Measurements from ENCODE around the gene RFXANK.
"Not testable (repeated sequence)": the region's sequence is repeated elsewhere in the genome, so short reads cannot be mapped to it uniquely, and the experiment has no call there.

Gene RFXANK

DNA sequence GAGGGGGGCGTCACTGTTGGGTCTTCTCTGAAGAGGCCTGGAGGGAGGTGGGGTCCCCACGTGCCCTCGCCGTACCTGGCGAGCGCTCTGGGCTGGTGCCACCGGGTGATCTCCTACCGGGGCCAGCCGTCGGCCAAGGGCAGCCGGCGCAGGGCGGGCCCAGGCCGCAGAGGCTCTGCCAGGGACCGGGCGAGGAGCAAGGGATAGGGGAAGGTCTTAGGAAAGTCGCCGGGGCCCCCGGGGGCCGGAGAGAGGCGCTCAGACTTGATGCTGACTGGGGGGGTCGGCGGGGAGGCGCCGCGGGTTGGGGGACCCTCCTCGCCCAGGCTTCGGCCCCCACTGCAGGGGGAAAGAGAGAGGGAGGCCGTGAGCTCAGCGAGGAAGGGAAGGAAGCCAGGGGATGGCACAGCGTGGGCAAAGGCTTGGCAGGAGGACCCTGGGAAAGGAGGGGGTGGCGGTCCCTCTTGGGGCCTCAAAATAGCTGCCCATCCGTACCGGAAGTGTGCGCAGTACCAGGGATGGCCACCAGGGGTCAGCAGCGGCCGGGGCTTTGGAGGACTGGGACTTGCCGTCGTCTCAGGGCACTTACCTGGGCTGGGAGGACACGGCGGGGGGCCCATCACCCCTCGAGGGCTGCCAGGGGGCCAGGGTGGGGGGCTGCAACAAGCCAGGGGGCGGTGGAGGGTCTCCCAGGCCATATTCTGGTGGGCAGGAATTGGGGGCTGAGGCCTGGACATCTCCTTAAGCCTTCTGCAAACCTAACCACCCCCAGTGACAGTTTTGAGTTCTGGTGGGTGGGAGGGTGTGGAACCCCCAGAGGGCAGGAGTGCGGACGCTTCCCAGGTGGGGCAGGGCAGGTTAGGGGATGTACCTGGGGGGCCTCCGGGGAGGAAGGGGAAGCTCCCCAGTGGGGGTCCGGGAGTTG, 46.1 kb upstream of the RFXANK start:
- H3F3A ChIP-seq (ENCODE audit: insufficient read depth, low read length), result no peaks in the 10 kb centered on the region
- H3K9me2 ChIP-seq (ENCODE audit: low read depth, low read length), result no peaks in the 10 kb centered on the region
- H2AFZ ChIP-seq (ENCODE audit: low read length), result no peak overlapping the region
- H4K20me1 ChIP-seq (ENCODE audit: insufficient read depth, low read length), result no peaks in the 10 kb centered on the region
- no peak overlapping the region for H3K27ac ChIP-seq (ENCODE audit: low read depth, low read length, poor library complexity, severe bottlenecking)
- no peaks in the 10 kb centered on the region for H3K79me2 ChIP-seq (ENCODE audit: insufficient read depth, low read length)
- H3K9ac ChIP-seq (ENCODE audit: low read length), result no peak overlapping the region
- peaks cover 10% of the 10 kb centered on the region for H3K4me1 ChIP-seq (ENCODE audit: insufficient read depth, low read length, severe bottlenecking)
- H3K27me3 ChIP-seq (ENCODE audit: insufficient read depth, low read length), result no peaks in the 10 kb centered on the region
- H3K4me3 ChIP-seq (ENCODE audit: low read depth, low read length, poor library complexity, severe bottlenecking), result no peak overlapping the region
- TF ChIP-seq, protein P1, sequence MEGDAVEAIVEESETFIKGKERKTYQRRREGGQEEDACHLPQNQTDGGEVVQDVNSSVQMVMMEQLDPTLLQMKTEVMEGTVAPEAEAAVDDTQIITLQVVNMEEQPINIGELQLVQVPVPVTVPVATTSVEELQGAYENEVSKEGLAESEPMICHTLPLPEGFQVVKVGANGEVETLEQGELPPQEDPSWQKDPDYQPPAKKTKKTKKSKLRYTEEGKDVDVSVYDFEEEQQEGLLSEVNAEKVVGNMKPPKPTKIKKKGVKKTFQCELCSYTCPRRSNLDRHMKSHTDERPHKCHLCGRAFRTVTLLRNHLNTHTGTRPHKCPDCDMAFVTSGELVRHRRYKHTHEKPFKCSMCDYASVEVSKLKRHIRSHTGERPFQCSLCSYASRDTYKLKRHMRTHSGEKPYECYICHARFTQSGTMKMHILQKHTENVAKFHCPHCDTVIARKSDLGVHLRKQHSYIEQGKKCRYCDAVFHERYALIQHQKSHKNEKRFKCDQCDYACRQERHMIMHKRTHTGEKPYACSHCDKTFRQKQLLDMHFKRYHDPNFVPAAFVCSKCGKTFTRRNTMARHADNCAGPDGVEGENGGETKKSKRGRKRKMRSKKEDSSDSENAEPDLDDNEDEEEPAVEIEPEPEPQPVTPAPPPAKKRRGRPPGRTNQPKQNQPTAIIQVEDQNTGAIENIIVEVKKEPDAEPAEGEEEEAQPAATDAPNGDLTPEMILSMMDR (IDR thresholded peaks at IDR 0.05; ENCODE audit: low read length), result peak; percentile 82
- TF ChIP-seq EZH2 (IDR thresholded peaks at IDR 0.05; ENCODE audit: borderline replicate concordance, low read length), result no peak
- H3K4me2 ChIP-seq (ENCODE audit: low read length), result no peak overlapping the region
- H3K36me3 ChIP-seq (ENCODE audit: insufficient read depth, low read length), result peaks cover 42% of the 10 kb centered on the region; the same call in 1 of the 2 replicates
- H3K9me3 ChIP-seq (ENCODE audit: low read length), result no peaks in the 10 kb centered on the region

DNA sequence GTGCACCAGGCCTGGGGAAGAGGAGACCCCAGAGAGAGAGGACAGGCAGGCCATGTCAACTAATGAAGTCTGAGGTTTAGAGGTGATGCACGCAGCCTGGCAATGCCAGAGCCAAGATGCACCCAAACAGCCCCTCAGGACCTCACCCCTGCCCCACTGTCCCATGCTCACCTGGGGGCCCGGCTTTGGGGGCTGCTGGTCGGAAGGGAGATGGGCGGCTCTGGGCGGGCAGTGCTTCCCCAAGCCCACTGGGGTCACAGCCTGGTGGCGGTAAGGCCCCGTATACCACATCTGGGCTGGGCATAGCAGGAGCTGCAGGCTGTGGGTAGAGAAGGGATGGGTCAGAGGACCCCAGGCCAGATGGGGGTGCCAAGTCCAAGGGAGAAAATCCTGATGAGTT, 45.2 kb upstream of the RFXANK start:
- H3K27ac ChIP-seq (ENCODE audit: low read depth, low read length, poor library complexity, severe bottlenecking), result peak overlapping the region; percentile 4
- no peak overlapping the region for H3K4me2 ChIP-seq (ENCODE audit: low read length)
- H4K20me1 ChIP-seq (ENCODE audit: insufficient read depth, low read length), result no peaks in the 10 kb centered on the region
- H3K9me3 ChIP-seq (ENCODE audit: low read length), result no peaks in the 10 kb centered on the region
- H3K36me3 ChIP-seq (ENCODE audit: insufficient read depth, low read length), result peaks cover 42% of the 10 kb centered on the region; the same call in 1 of the 2 replicates
- H3K4me3 ChIP-seq (ENCODE audit: low read depth, low read length, poor library complexity, severe bottlenecking), result no peak overlapping the region
- H2AFZ ChIP-seq (ENCODE audit: low read length), result no peak overlapping the region
- H3K9me2 ChIP-seq (ENCODE audit: low read depth, low read length), result no peaks in the 10 kb centered on the region
- H3K27me3 ChIP-seq (ENCODE audit: insufficient read depth, low read length), result no peaks in the 10 kb centered on the region
- H3K79me2 ChIP-seq (ENCODE audit: insufficient read depth, low read length), result no peaks in the 10 kb centered on the region
- H3K9ac ChIP-seq (ENCODE audit: low read length), result no peak overlapping the region
- H3F3A ChIP-seq (ENCODE audit: insufficient read depth, low read length), result no peaks in the 10 kb centered on the region
- H3K4me1 ChIP-seq (ENCODE audit: insufficient read depth, low read length, severe bottlenecking), result peaks cover 18% of the 10 kb centered on the region
- TF ChIP-seq, protein P1 (IDR thresholded peaks at IDR 0.05; ENCODE audit: low read length), result no peak
- TF ChIP-seq EZH2 (IDR thresholded peaks at IDR 0.05; ENCODE audit: borderline replicate concordance, low read length), result no peak

DNA sequence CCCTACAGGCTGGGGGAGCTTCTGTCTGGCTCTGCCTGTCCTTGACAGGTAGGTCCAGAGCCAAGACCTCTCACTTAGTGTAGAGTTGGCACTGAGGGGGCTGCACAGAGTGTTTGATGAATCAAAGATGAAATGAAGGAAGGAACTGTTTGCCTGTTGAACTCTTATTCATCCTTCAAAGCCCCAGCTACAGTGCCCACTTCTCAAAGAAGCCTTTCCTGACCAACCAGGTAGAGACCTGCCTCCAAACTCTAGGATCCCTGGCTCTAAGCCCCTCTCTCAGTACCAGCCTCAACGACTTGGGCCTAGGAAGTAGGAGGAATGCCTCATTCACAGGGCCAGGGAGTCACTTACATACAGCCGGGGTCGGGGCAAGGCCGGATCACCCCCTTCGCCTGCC, 44.7 kb upstream of the RFXANK start:
- H3F3A ChIP-seq (ENCODE audit: insufficient read depth, low read length), result no peaks in the 10 kb centered on the region
- H3K36me3 ChIP-seq (ENCODE audit: insufficient read depth, low read length), result peaks cover 42% of the 10 kb centered on the region; the same call in 1 of the 2 replicates
- H3K4me2 ChIP-seq (ENCODE audit: low read length), result no peak overlapping the region
- no peak overlapping the region for H3K4me3 ChIP-seq (ENCODE audit: low read depth, low read length, poor library complexity, severe bottlenecking)
- TF ChIP-seq EZH2 (IDR thresholded peaks at IDR 0.05; ENCODE audit: borderline replicate concordance, low read length), result no peak
- TF ChIP-seq, protein P1 (IDR thresholded peaks at IDR 0.05; ENCODE audit: low read length), result no peak
- no peaks in the 10 kb centered on the region for H3K9me3 ChIP-seq (ENCODE audit: low read length)
- no peaks in the 10 kb centered on the region for H3K27me3 ChIP-seq (ENCODE audit: insufficient read depth, low read length)
- H3K9ac ChIP-seq (ENCODE audit: low read length), result no peak overlapping the region
- H2AFZ ChIP-seq (ENCODE audit: low read length), result no peak overlapping the region
- no peaks in the 10 kb centered on the region for H3K9me2 ChIP-seq (ENCODE audit: low read depth, low read length)
- peaks cover 18% of the 10 kb centered on the region for H3K4me1 ChIP-seq (ENCODE audit: insufficient read depth, low read length, severe bottlenecking)
- H3K79me2 ChIP-seq (ENCODE audit: insufficient read depth, low read length), result no peaks in the 10 kb centered on the region
- H4K20me1 ChIP-seq (ENCODE audit: insufficient read depth, low read length), result no peaks in the 10 kb centered on the region
- H3K27ac ChIP-seq (ENCODE audit: low read depth, low read length, poor library complexity, severe bottlenecking), result peak overlapping the region; percentile 4

DNA sequence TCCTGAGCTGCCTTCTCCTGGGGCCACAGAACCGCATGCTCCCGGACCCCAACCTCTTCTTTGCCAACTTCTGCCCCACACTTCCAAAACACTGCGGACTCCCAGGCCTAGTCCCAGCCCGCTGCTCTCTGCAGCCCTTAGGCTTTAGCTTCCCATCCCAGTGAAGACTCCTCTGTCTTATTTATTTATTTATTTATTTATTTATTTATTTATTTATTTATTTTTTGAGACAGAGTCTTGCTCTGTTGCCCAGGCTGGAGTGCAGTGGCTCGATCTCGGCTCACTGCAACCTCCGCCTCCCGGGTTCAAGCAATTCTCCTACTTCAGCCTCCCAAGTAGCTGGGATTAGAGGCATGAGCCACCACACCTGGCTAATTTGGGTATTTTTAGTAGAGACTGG, 43.6 kb upstream of the RFXANK start:
- not testable (repeated sequence) for H3K4me2 ChIP-seq (ENCODE audit: low read length); H3K27me3 ChIP-seq (ENCODE audit: insufficient read depth, low read length); H3K9ac ChIP-seq (ENCODE audit: low read length); H3K9me3 ChIP-seq (ENCODE audit: low read length); H3F3A ChIP-seq (ENCODE audit: insufficient read depth, low read length); H4K20me1 ChIP-seq (ENCODE audit: insufficient read depth, low read length); H3K79me2 ChIP-seq (ENCODE audit: insufficient read depth, low read length); H2AFZ ChIP-seq (ENCODE audit: low read length); H3K4me3 ChIP-seq (ENCODE audit: low read depth, low read length, poor library complexity, severe bottlenecking); H3K9me2 ChIP-seq (ENCODE audit: low read depth, low read length)
- Histone ChIP-seq H3K4me1 (ENCODE audit: insufficient read depth, low read length, severe bottlenecking) (peaks cover 29% of the 10 kb centered on the region), H3K27ac (ENCODE audit: low read depth, low read length, poor library complexity, severe bottlenecking) (peak overlapping the region; percentile 85), H3K36me3 (ENCODE audit: insufficient read depth, low read length) (peaks cover 42% of the 10 kb centered on the region; the same call in 1 of the 2 replicates)
